H1 (cell line): ENCODE measurements around the gene SLC5A2. TPM values are rescaled to one million over a fixed set of nuclear protein-coding genes. Genes with fewer than 3 reads are reported as not detected.
"Not testable (repeated sequence)": the region's sequence is repeated elsewhere in the genome, so short reads cannot be mapped to it uniquely, and the experiment has no call there.

Experiments
- CTCF ChIA-PET: fragments of 300-600 bp; sonication (Branson Sonifier 250); formaldehyde crosslinking; loops from one replicate; lab custom pipeline; 2021; ENCODE audit not compliant: partially characterized antibody; lab: Charles Lee
- POLR2A ChIA-PET: fragments of 300-600 bp; sonication (Branson Sonifier 250); formaldehyde crosslinking; loops from one replicate; lab custom pipeline; 2021; ENCODE audit warnings: inconsistent platforms; ENCODE audit not compliant: partially characterized antibody; lab: Charles Lee
- DNase-seq, 2 experiments: peaks; one replicate each; pipeline versions ENCODE4 v3.0.0 to v3.0.0-alpha.2; 2010 to 2022; ENCODE audit warnings: low spot score in 2 of 2, low read depth in 1 of 2, mixed read lengths in 1 of 2
- FAIRE-seq: peaks from 2 replicates; lab custom pipeline; 2011; peaks lifted over from hg19 to GRCh38; lab: Jason Lieb, UNC
- H2AFZ ChIP-seq: 2 replicates; pipeline ENCODE4 v1.8.1; 2012; ENCODE audit warnings: low read length, inconsistent platforms
- H2AK5ac ChIP-seq: 2 replicates; pipeline ENCODE4 v1.6.1; 2013; ENCODE audit warnings: low read depth, low read length
- H2BK120ac ChIP-seq: replicated peaks from 2 replicates; pipeline ENCODE3; 2013; ENCODE audit warnings: low read depth, low read length, inconsistent platforms
- H2BK12ac ChIP-seq: 2 replicates; pipeline ENCODE4 v1.6.1; 2013; ENCODE audit warnings: low read depth, low read length
- H2BK15ac ChIP-seq: 2 replicates; pipeline ENCODE4 v1.6.1; 2013; ENCODE audit warnings: low read length
- H2BK20ac ChIP-seq: 2 replicates; pipeline ENCODE4 v1.6.1; 2013; ENCODE audit warnings: low read length
- H2BK5ac ChIP-seq: 2 replicates; pipeline ENCODE4 v1.6.1; 2013; ENCODE audit warnings: low read depth, low read length
- H3K14ac ChIP-seq: 2 replicates; pipeline ENCODE4 v1.6.1; 2013; ENCODE audit warnings: inconsistent platforms; ENCODE audit not compliant: insufficient read length
- H3K18ac ChIP-seq: 2 replicates; pipeline ENCODE4 v1.6.1; 2013; ENCODE audit warnings: low read length; ENCODE audit errors: extremely low read depth
- H3K23ac ChIP-seq: 2 replicates; pipeline ENCODE4 v1.6.1; 2013; ENCODE audit warnings: inconsistent platforms; ENCODE audit not compliant: insufficient read length
- H3K23me2 ChIP-seq: 2 replicates; pipeline ENCODE4 v1.6.1; 2013; ENCODE audit warnings: low read depth, low read length
- H3K27ac ChIP-seq: 2 replicates; pipeline ENCODE4 v1.6.1; 2011; ENCODE audit warnings: low read depth, low read length, inconsistent platforms
- H3K27me3 ChIP-seq, 4 experiments: replicated peaks in 1 of 4; 1 replicate in 1 of 4; 2 replicates in 3 of 4; pipeline versions ENCODE4 v1.6.1 to v1.8.1; 2011 to 2013; ENCODE audit warnings: low read length in 3 of 4, mild to moderate bottlenecking in 3 of 4, inconsistent platforms in 2 of 4, mixed read lengths in 2 of 4, moderate library complexity in 1 of 4; ENCODE audit not compliant: control insufficient read depth in 3 of 4, insufficient read depth in 3 of 4; ENCODE audit errors: extremely low read depth in 1 of 4
- H3K36me3 ChIP-seq, 4 experiments: 2 replicates each; pipeline versions ENCODE4 v1.6.1 to v1.8.1; 2011 to 2013; ENCODE audit warnings: mild to moderate bottlenecking in 4 of 4, low read length in 3 of 4, moderate library complexity in 2 of 4, control low read depth in 1 of 4, inconsistent platforms in 1 of 4; ENCODE audit not compliant: insufficient read depth in 4 of 4, control insufficient read depth in 2 of 4
- H3K4ac ChIP-seq: replicated peaks from 2 replicates; pipeline ENCODE3; 2013; ENCODE audit warnings: low read length, low read depth, mixed read lengths, inconsistent platforms; ENCODE audit not compliant: insufficient read length
- H3K4me1 ChIP-seq, 4 experiments: replicated peaks in 1 of 4; 1 replicate in 1 of 4; 2 replicates in 3 of 4; pipeline versions ENCODE4 v1.6.1 to v1.8.1; 2011 to 2013; ENCODE audit warnings: low read length in 3 of 4, inconsistent platforms in 2 of 4, mixed read lengths in 1 of 4; ENCODE audit not compliant: insufficient read depth in 4 of 4, control insufficient read depth in 3 of 4
- H3K4me2 ChIP-seq, 2 experiments: 2 replicates each; pipeline versions ENCODE4 v1.6.1 to v1.8.1; 2011 to 2013; ENCODE audit warnings: low read depth in 2 of 2, low read length in 2 of 2, control low read depth in 1 of 2, inconsistent platforms in 1 of 2, mild to moderate bottlenecking in 1 of 2; ENCODE audit not compliant: insufficient read depth in 1 of 2
- H3K4me3 ChIP-seq, 4 experiments: fragments of 200-600, 300-600 bp in 1 of 4; sonication (generic), shearing (Covaris generic), sonication (Bioruptor Twin) in 1 of 4; 2 replicates each; pipeline versions ENCODE4 v1.5.1 to v1.8.1; 2011 to 2016; ENCODE audit warnings: low read length in 4 of 4, low read depth in 3 of 4, control low read depth in 2 of 4, inconsistent platforms in 2 of 4, mild to moderate bottlenecking in 2 of 4, mixed read lengths in 1 of 4, moderate library complexity in 1 of 4; ENCODE audit not compliant: insufficient read depth in 2 of 4; ENCODE audit errors: extremely low read depth in 1 of 4
- H3K56ac ChIP-seq: replicated peaks from 2 replicates; pipeline ENCODE3; 2013; ENCODE audit warnings: low read depth, mild to moderate bottlenecking, mixed read lengths, low read length, inconsistent platforms; ENCODE audit not compliant: insufficient read length
- H3K79me1 ChIP-seq: 2 replicates; pipeline ENCODE4 v1.6.1; 2013; ENCODE audit warnings: low read depth, low read length, control low read depth
- H3K79me2 ChIP-seq, 2 experiments: 2 replicates each; pipeline versions ENCODE4 v1.6.1 to v1.8.1; 2012 to 2013; ENCODE audit warnings: low read length in 2 of 2, mild to moderate bottlenecking in 2 of 2, inconsistent platforms in 1 of 2; ENCODE audit not compliant: insufficient read depth in 2 of 2, control insufficient read depth in 1 of 2
- H3K9ac ChIP-seq, 4 experiments: replicated peaks in 1 of 4; 1 replicate in 1 of 4; 2 replicates in 3 of 4; pipeline versions ENCODE4 v1.6.1 to v1.8.1; 2011 to 2013; ENCODE audit warnings: low read depth in 3 of 4, low read length in 3 of 4, control low read depth in 2 of 4, mild to moderate bottlenecking in 2 of 4, moderate library complexity in 2 of 4, inconsistent platforms in 1 of 4; ENCODE audit errors: extremely low read depth in 1 of 4
- H3K9me3 ChIP-seq, 2 experiments: 2 replicates each; pipeline versions ENCODE4 v1.6.1 to v1.8.1; 2012 to 2013; ENCODE audit warnings: mild to moderate bottlenecking in 2 of 2, moderate library complexity in 2 of 2, control low read depth in 1 of 2, inconsistent platforms in 1 of 2, low read depth in 1 of 2, low read length in 1 of 2, mixed read lengths in 1 of 2; ENCODE audit not compliant: insufficient read depth in 2 of 2
- H4K20me1 ChIP-seq, 2 experiments: replicated peaks in 1 of 2; 2 replicates each; pipeline versions ENCODE3 to v1.8.1; 2011 to 2013; ENCODE audit warnings: inconsistent platforms in 2 of 2, low read length in 2 of 2, mild to moderate bottlenecking in 1 of 2; ENCODE audit not compliant: insufficient read depth in 2 of 2, control insufficient read depth in 1 of 2
- H4K5ac ChIP-seq: 2 replicates; pipeline ENCODE4 v1.6.1; 2013; ENCODE audit warnings: low read length, low read depth, mixed read lengths, inconsistent platforms; ENCODE audit not compliant: insufficient read length
- H4K8ac ChIP-seq: 2 replicates; pipeline ENCODE4 v1.8.0; 2013; ENCODE audit warnings: mild to moderate bottlenecking, moderate library complexity, low read length, inconsistent platforms; ENCODE audit not compliant: insufficient read depth; ENCODE audit errors: extremely low read depth
- H4K91ac ChIP-seq: replicated peaks from 2 replicates; pipeline ENCODE3; 2013; ENCODE audit warnings: low read length, mixed read lengths, inconsistent platforms; ENCODE audit not compliant: insufficient read length
- WGBS, 2 experiments: shearing (Covaris generic) in 1 of 2; methylation state at CpG; one replicate each; pipeline versions ENCODE4 v1.1.6 to v1.1.7; 2013 to 2015; ENCODE audit warnings: low lambda C conversion rate in 2 of 2, mixed read lengths in 2 of 2, inconsistent platforms in 1 of 2, low coverage in 1 of 2, missing lambda C conversion rate in 1 of 2; ENCODE audit not compliant: insufficient replicate concordance in 2 of 2, insufficient coverage in 1 of 2, insufficient read length in 1 of 2; ENCODE audit errors: extremely low coverage in 1 of 2, missing lambda C conversion rate in 1 of 2; 5-methylcytosine and 5-hydroxymethylcytosine counted together
- polyA plus RNA-seq, 7 experiments: library from polyadenylated mRNA; depleted of rRNA in 3 of 7; stranded (reverse) in 5 of 7; unstranded in 2 of 7; fragments of >200 nt in 5 of 7; fragments of 200-250 nt in 2 of 7; gene quantifications; 1 replicate in 5 of 7; 2 replicates in 1 of 7; 4 replicates in 1 of 7; pipeline versions ENCODE4 v1.2.1 to v1.2.3, GENCODE V29; 2011 to 2013; ENCODE audit warnings: missing spikeins in 2 of 7, mixed read lengths in 2 of 7
- total RNA-seq: library from RNA; stranded (reverse); fragmentation: NEBNext Ultra II Directional; extraction: Animal tissue kit (Norgen Biotek cat#: 25700); gene quantifications from 2 replicates; pipeline ENCODE4 v1.2.1, GENCODE V29; 2021

Gene SLC5A2
- total and polyA plus RNA-seq, 2 of the 8 experiments (the other 6 are each of a cell fraction or from before 2014, with no cell fraction given) = 0.56 to 4.4 TPM

DNA sequence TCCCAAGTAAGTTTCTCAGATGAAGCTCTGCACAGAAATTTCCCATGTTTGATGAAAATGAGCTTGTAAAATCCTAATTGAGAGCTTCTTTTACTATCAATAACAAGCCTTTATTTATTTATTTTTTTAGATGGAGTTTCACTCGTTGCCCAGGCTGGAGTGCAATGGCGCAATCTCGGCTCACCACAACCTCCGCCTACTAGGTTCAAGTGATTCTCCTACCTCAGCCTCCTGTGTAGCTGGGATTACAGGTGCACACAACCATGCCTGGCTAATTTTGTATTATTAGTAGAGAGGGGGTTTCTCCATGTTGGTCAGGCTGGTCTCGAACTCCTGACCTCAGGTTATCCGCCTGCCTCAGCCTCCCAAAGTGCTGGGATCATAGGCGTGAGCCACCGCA is 20.6 kb downstream of the SLC5A2 start:
- not testable (repeated sequence) for H3K4me1 ChIP-seq, H3K79me2 ChIP-seq, H4K20me1 ChIP-seq, FAIRE-seq, H3K9me3 ChIP-seq, H3K4me3 ChIP-seq, H2AK5ac ChIP-seq, H3K14ac ChIP-seq, DNase-seq, H3K56ac ChIP-seq, H4K8ac ChIP-seq, H3K23me2 ChIP-seq, H3K23ac ChIP-seq, H3K27me3 ChIP-seq, H2BK12ac ChIP-seq, H3K18ac ChIP-seq, H2BK5ac ChIP-seq, H3K79me1 ChIP-seq, H3K36me3 ChIP-seq, H4K5ac ChIP-seq, H4K91ac ChIP-seq, H2BK20ac ChIP-seq, H3K4me2 ChIP-seq, H2AFZ ChIP-seq, H2BK120ac ChIP-seq, H3K27ac ChIP-seq, H2BK15ac ChIP-seq, H3K9ac ChIP-seq, H3K4ac ChIP-seq
- WGBS, 2 experiments = 87% methylated on average over 8 of the region's 8 CpGs; no CpG with 5 or more reads in 1 of the 2 experiments
- CTCF ChIA-PET = interaction anchor here (0.7 to 1.6 kb wide), 5 partner anchors 8 to 207 kb away, joined by 3 to 7 read pairs (median 3); no protein-coding TSS in a partner anchor
- POLR2A ChIA-PET = interaction anchor here (1.1 to 10.6 kb wide), 2 partner anchors 15 to 25 kb away, joined by 3 to 69 read pairs; no protein-coding TSS in a partner anchor
